ENCODE data around the gene TARS2.

Gene TARS2

GRCh38 chr1:150555971-150556865 is 69.0 kb downstream of the TARS2 start:
- no peak for DNase-seq (ENCODE audit: low read depth)

DNA sequence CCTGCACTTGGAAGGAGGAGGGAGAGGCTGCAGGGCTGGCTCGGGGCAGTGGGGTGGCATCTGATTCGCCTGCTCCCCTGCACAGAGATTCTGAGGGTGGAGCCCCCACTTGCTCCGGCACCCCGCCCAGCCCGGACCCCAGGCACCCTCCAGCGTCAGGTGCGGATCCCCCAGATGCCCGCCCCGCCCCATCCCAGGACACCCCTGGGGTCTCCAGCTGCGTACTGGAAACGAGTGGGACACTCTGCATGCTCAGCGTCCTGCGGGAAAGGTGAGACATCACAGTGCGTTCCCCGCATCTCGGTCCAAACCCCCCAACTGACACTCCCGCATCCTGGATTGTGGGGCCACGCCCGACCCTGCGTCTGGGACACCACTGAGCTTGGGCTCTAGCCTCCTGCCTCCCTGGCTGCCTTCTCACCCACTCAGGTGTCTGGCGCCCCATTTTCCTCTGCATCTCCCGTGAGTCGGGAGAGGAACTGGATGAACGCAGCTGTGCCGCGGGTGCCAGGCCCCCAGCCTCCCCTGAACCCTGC is 69.9 kb downstream of the TARS2 start:
- no peak for DNase-seq (ENCODE audit: low read depth)
